NCI-H128 (cell line): ENCODE data around the gene PTPRD.

Experiments used
- DNase-seq: peaks from one replicate; lab custom pipeline; 2025; ENCODE audit not compliant: unreplicated experiment; lab: John Stamatoyannopoulos, UW

The PTPRD gene

DNA sequence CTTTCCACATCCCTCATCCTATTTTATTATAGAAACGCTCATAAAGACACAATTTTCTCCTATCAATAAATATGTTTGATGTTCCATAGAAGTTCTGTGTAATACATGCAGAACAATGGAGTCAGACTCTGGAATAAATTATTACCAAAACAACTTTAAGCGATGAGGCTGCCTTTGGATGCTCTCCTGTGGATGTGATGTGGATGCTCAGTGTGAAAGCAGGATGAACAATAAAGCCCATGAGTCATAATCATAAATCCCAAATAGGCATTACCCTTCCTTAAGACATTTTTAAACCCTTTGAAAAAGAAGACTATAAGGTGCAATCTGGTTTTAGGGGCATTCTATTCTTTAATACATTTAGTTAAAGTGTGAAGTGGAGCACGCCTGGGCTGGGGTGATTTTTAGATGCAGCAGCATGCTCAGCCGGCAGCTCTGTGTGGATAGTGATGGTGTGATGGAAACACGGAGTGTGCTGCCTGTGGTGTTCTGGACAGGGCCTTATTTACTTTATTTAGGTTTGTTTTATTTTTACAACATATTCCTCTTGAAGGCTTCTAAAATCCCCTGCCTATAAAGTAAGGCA is 991.4 kb downstream of the PTPRD start:
- DNase-seq = no peak

DNA sequence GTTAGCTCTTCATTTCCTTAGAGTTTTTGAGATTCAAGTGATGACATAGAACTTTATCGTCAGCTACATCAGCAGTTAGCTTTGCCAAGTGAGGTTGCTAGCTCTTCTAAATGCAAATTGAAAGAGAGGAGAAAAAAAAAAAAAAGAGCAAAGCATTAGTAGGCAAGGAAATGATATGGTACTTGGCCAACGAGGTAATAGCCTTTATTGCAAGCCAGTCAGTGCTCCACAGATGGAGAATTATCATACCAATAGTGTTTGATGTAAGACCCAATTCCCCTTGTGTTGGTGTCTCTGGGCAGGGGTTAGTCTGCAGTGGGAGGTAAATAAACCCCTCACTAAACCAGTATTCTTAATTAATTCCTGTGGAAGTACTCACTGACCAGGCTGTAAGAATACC is 992.1 kb downstream of the PTPRD start:
- DNase-seq = no peak

DNA sequence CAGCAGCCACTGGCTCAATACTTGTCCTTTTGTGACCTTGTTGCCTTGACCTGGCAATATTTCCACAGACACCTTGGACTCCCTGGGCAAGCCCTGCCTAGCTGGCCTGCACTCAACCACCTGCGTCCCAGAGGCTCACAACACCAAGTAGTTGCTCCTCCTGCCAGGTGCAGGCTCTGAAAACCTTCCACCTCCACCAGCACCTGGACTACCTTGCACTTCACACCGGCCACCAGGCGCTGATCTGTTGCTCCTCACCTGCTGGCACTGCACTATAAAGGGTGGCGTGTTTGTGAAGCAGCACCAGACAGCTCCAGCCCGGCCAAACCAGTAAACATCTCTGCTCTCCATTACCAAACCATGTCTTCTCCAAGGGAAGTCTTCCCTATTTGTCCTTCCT is 997.7 kb downstream of the PTPRD start:
- no peak for DNase-seq

DNA sequence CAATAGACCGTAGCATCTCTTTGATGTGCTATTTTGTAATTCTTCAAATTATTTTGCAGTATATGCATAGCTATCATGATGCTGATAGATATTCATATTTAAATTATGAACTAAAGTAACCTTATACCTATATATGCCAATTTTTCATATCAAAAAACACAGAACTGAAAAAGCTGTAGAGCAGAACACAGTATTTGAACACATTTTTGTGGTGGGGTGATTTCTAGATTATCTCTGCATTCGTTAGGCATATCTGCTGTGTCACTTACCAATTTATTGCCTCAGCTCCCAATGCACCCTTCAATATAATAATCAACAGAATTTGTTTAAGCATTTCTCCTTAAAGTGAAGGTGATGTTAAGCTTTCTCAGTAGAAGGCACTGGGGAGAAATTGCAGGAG is 998.2 kb downstream of the PTPRD start:
- DNase-seq = no peak

DNA sequence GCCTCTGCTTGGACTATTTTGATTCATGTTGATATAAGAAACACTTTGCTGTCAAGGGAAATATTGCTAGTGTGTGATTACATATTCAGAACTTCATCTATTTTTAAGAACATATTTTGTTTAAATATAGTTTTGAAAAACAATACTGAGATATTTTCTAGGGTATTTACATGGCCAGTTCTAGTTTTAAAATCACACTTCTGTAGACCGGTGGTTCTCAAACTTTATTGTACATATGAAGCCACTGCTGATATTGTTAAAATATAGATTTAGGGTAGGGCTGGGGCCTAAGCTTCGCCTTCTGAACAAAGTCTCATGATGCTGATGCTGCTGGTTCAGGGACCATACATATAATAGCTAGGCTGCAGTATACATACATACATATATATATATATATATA is 1000.0 kb downstream of the PTPRD start:
- DNase-seq = no peak

DNA sequence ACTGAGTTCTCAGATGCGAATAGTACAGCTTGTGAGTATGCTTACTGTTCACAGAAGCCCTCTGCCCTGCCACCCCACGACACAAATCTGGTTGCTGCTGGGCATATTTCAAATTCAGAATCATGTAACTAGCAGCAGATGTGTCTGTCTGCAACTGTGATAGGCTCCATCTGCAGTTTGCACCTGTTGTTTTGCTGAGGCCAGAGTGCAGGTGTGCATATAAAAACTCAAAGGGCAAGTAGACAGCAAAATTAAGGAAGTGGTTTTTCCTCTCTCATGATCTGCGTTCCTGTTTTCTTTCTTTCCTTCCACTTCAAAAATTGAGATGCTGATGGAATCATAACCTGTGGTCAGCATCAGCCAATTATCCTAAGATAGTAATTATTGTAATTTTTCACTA is 1000.5 kb downstream of the PTPRD start:
- peak; percentile 40 for DNase-seq

DNA sequence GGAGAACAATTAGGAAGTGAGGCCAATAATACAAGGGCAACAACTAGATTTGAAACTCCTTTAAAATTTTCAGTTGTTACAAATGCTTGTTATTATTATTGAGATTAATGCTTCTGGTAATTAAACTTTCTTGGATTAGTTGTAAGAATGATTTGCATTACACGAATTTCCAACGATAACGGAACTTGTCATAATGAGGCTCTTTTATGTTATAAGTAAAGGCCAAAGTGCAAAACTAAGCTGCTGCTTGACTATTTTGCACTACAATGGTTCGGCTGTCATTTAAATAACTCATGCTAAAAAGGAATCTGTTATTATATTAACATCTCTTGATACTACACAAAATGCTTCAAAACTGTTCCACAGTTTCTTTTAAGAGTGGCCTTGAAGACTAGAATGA is 1007.1 kb downstream of the PTPRD start:
- DNase-seq = no peak

DNA sequence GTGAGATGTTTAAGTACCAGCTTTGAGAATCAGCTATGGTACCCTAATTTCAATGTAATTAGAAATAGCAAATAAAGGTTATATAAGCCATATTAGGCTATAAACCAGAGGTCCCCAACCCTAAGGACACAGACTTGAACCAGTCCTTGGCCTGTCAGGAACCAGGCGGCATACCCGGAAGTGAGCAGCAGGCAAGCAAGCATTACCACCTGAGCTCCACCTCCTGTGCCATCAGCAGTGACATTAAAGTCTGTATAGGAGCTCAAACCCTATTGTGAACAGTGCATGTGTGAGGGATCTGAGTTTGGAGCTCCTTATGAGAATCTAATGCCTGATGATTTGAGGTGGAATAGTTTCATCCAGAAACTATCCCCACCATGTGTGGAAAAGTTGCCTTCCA is 1009.5 kb downstream of the PTPRD start:
- no peak for DNase-seq

DNA sequence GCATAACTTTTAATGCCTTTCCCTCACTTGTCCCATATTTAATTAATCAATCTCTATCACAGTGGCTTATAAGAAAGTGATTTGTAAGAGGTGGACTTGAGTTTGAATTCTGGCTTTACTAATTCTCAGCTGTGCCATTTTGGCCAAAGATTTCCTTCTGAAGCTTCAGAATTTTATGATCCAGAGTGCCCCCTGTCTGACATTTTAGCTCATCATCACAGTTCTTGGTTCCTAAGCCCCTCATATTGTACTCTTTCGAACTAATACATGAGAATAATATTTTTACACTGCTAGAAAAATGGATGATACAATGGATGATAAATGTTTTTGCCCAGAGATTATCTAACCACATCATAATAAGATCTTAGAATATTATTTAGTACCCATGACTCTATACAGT is 1014.1 kb downstream of the PTPRD start:
- DNase-seq = no peak

DNA sequence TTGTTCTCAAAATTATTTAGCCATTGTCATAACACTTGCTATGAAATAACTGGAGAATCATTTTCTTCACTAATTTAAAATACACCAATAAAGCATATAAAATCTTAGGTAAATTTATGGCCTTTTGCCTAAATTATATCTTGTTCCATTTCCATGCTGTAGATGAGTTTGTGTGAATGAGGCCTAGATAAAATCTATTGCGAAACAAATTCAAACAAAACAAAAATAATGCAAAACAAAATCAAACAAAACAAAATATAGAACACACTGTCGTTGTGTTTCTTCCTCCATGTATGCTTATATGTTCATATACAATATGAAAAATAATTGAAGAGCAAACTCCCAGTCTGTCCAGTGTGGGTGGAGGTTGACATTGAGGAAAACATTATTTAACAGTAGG is 1020.7 kb downstream of the PTPRD start:
- DNase-seq = no peak

DNA sequence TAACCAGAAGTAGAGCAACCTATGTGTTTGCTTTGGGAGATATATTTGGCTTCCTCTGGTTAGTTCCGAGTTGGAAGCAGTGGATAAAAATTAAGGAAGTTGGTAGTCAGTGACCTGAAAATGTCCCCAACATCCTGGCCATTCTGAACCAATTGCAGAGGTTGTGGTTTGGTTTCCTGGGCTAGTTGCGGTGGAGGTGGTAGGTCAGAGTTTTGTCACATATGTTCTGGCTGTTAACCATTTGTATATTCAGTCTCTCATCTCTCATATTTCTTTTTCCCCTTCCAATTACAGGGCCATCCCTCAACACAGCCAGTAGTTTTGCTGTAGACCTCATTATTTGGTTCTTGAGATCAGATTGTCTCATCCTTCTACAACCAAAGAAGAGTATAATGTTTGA is 1026.9 kb downstream of the PTPRD start:
- no peak for DNase-seq

DNA sequence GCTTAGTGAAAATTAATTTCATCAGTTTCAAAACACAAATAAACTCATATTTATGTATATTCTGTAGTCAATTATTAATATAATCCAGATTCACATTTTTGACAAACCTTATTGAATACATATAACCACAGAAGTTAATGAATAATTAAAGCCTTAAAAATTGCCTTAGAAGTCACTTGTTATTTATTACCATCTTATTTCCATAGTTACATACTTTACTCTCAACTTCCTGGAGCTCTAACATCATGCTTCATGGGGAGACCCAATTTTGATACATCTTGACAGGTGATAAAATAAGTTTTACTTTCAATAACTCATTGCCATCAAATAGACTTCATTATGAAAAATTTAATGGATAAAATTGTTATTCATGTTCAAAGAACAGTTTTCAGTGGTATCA is 1038.7 kb downstream of the PTPRD start:
- DNase-seq = no peak

DNA sequence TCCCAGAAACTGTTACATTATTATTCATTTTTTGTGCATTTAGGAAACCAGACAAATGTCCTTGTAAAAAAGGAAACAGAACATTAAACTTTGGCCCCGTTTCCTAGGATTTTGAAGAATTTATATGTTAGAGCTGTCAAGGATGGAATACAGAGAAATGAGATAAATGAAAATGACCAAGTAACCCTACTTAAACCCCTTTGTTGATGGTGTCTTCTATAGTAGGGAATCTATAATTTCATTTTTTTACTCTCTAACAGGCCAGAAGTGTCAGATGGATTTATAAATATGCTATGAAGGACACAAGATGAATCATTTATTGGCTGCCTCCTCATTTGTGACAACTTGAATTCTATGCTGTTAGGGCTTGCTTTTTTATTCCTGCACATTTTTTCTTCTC is 1047.1 kb downstream of the PTPRD start:
- DNase-seq = no peak

DNA sequence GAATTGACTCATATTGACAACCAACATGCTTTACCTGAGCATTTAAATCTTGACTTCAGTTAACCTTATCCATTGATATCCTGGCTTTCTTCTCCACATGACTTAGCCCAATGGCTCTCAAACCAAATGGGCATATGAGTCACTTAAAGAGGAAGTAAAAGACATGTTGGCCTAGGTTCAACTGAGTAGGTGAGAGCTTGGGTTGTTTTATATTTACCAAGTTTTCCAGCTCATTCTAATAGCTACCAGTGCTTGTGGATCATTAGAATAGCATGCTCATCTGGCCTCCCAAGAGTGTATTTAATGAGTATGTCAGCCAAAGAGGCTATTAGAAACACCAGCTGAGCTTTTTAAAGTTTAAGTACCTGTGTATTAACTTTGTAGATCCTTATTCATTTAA is 1049.0 kb downstream of the PTPRD start:
- peak; percentile 20 for DNase-seq

DNA sequence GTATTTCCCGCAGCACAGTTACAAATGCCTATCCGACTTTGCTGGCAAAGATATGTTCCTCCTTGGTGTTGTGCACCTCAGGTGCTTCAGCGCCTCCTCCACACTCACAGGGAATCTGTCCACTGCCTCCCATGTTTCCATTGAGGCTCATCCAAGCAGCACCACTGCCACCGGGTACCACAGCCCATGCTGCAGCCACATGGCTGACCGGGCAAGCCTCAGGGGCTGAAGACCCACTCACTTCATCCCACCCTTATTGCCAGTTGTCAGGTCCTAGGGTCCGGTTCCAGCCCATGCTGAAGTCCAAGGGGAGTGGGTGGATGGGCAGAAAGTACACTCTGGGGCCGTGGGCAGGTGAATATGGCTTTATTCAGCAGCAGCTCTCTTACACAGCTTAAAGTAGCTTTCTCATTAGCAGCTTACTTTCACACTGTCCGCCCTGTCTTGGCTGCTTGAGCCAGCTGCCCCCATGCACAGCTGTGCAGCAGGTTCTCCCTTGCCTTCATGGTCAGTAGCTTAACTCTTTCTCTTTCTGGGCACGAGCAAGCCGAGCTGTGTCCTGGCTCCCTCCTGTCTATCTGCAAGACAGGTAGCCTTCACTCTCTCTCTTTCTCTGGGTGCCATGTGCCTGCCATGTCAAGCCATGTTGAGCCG is 1052.3 kb downstream of the PTPRD start:
- DNase-seq = no peak

DNA sequence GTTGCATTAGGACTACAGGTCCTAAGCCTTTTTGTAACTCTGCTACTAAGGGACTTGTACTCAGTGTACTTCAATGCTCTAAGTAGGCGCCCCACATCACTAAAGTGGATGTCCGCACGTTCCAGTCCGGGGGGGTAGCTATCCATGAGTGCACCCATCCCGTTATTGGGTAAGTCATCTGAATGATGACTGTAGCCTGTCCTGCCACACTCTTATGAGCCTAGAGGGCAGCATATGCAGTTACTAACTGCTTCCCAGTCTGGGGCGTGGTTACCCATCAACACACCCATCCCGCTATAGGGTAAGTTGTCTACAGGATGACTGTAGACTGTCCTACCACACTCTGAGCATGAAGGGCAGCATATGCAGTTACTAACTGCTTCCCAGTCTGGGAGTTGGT is 1053.9 kb downstream of the PTPRD start:
- no peak for DNase-seq

DNA sequence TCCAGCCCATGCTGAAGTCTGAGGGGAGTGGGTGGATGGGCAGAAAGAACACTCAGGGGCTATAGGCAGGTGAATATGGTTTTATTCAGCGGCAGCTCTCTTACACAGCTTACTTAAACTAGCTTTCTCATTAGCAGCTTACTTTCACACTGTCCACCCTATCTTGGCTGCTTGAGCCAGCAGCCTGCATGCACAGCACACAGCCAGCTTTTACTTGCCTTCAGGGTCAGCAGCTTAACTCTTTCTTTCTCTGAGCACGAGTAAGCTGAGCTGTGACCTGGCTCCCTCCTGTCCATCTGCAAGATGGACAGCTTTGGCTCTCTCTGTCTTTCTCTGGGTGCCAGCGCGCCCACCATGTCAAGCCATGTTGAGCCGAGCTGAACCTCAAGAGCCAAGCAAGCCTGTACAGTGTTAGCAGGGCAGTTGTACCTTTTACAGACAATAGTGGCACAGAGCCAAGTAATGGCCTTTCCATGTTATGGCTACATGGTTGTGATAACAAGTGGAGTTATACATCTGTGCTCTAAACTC is 1054.9 kb downstream of the PTPRD start:
- no peak for DNase-seq

DNA sequence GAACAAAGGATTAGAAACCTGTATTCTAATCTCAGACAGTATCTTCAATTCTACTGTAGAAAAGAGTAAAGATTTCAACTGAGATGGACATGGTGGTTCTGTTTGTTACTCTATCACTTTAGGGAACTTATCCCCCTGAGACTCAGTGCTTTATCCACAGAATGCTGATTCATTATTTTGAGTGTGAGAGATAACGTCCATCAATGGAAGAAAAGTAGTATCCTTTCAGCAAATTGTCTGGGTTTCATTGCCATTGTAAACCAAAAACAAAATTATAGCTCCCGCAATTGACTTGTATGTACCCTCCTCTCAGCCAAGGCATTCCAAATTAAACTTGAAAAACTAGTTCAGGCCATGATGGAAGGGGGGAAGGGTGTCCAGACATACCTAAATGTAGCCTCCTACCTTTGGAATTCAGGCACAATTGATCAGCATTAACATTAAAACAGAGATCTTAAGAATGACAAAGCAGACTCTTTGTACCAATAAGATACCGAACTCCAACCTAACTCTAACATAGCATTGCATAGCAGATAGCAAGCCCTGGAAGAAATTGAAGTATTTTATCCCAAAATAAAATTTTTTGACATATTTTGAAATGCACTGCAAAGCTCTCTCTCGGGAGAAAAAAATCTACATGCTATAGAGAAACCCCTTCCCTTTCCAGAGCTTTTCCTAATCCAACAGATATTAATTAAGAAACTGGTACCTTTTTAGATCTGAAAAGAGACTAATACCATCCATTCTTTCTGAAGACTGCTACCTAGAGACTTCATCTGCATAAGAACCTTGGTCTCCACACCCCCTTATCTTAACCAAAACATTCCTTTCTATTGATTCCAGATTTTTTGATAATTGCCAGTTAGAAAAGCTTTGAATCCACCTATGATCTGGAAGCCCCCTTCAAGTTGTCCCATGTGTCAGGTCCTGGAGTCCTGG is 1055.7 kb downstream of the PTPRD start:
- no peak for DNase-seq

DNA sequence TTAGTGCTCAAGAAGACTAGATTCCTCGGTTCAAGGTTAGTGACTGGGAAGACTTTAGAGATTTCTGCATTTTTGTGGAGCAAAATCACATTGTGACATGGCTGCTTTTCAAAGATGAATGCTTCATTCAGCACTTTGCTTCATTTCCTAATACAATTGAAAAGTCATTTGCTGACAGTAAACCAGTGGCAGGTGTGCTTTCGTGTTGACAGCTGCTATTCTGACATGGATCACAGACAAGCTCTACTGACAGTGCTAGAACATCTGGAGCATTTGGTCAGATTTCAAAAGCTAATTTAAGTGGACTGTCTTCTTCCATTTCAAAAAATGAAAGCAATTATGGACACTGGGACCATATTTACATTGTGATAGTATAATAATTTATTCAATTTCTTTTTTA is 1060.1 kb downstream of the PTPRD start:
- no peak for DNase-seq

DNA sequence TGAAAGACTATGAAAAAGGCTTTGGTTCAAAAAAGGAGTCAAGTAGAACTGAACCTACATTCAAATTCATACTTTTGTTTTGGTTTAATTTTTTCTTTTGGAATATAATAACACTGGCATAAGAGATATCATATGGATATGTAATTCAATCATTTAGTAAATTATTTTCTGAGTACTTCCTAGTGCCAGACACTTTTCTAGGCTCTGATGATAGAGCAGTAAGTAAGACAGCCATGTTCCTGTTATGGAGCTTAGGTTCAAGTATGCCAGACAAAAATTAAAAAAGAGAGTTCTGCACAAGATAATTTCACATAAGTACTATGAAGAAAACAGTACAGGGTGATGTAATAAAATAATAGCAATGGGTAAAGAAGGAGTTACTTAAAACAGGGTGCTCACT is 1074.0 kb downstream of the PTPRD start:
- DNase-seq = no peak

DNA sequence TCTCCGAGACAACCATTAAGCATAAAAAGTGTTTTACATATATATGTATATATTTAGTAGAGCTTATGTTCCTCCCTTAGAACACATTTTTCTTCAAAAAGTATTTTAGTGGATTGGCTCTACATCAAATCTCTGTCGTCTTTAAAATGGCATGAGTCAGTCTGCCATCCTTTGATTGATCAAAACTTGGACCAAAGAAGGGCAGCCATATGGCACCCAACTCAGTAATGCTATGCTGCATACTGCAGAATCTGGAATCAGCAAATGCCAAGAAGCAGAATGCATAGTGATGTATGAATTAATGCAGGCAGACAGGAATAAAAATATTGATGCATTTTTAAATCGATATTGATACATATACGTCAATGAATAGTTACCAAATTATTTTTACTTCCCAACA is 1074.4 kb downstream of the PTPRD start:
- DNase-seq = no peak

DNA sequence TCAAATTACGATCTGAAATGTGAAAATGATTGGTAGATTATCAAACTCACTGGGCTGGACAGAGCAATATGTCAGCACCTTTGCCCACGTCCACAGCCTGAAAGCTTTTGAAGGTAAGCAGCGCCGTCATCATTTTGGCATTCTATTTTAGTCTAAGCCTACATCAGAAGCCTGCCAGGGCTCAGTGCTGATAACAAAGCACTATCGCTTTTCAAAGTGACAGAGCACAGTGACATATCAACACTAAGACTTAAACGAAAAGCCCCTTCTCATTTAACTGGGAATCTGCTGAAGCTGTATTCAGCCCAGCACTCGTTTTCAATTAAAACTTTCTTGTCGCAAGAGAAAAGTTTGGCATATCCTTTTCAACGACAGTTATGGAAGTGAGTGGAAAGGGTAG is 1076.3 kb downstream of the PTPRD start:
- DNase-seq = no peak
